Head of caudate nucleus (tissue), 42 donors: ENCODE data around the gene TH.
"Not testable (repeated sequence)": the region's sequence is repeated elsewhere in the genome, so short reads cannot be mapped to it uniquely, and the experiment has no call there.

Source experiments
- DNase-seq, 42 donors: peaks; one replicate each; pipeline versions ENCODE4 v3.0.0 to v3.0.0-alpha.2; 2020 to 2021; ENCODE audit warnings: mixed read lengths in 7 of 42
- intact Hi-C: fragments of 100-400 bp; cut with DNase I; formaldehyde crosslinking; loops from one replicate; pipeline ENCODE4 v1.15.0; 2022

Gene TH

GRCh38 chr11:2129699-2130366 is 41.8 kb downstream of the TH start:
- no peak for DNase-seq
- intact Hi-C loops, result no loop called here

- no peak for DNase-seq
- intact Hi-C loops, result no loop called here
Observed at GRCh38 chr11:2129308-2129698, 42.3 kb downstream of the TH start.

- intact Hi-C loops, result no loop called here
- no peak for DNase-seq
Observed at GRCh38 chr11:2128511-2129307, 42.9 kb downstream of the TH start.

- intact Hi-C loops, result no loop called here
- DNase-seq, result no peak
Observed at GRCh38 chr11:2128130-2128510, 43.5 kb downstream of the TH start.

- DNase-seq, result no peak
- intact Hi-C loops, result no loop called here
Observed at GRCh38 chr11:2127482-2128129, 44.0 kb downstream of the TH start.

GRCh38 chr11:2126520-2127085 is 45.0 kb downstream of the TH start:
- intact Hi-C loops, result no loop called here
- no peak for DNase-seq

- DNase-seq, intact Hi-C loops: not testable (repeated sequence)
Observed at GRCh38 chr11:2124736-2125484, 46.7 kb downstream of the TH start.

- intact Hi-C loops, result no loop called here
- DNase-seq, result no peak
Observed at GRCh38 chr11:2123628-2123960, 48.0 kb downstream of the TH start.

GRCh38 chr11:2122907-2123627 is 48.5 kb downstream of the TH start:
- intact Hi-C loops, result no loop called here
- peak in 1 of 42 donors; percentile 9 for DNase-seq

- DNase-seq, result peak in 1 of 42 donors; percentile 10
- intact Hi-C loops, result no loop called here
Observed at GRCh38 chr11:2122222-2122906, 49.3 kb downstream of the TH start.

- DNase-seq, result peak in 1 of 42 donors; percentile 5
- intact Hi-C loops, result no loop called here
Observed at GRCh38 chr11:2121227-2122130, 50.1 kb downstream of the TH start.

- intact Hi-C loops, result no loop called here
- DNase-seq, result peak in 1 of 42 donors; percentile 4
Observed at GRCh38 chr11:2120359-2121100, 51.1 kb downstream of the TH start.

GRCh38 chr11:2118677-2119076 is 52.9 kb downstream of the TH start:
- intact Hi-C loops, result no loop called here
- no peak for DNase-seq

- no peak for DNase-seq
- intact Hi-C loops, result no loop called here
Observed at GRCh38 chr11:2116680-2117079, 54.9 kb downstream of the TH start.

- DNase-seq, result no peak
- intact Hi-C loops, result no loop called here
Observed at GRCh38 chr11:2115308-2115707, 56.3 kb downstream of the TH start.

GRCh38 chr11:2114430-2115241 is 57.0 kb downstream of the TH start:
- intact Hi-C loops, result no loop called here
- no peak for DNase-seq
